Upper lobe of left lung (tissue), 6 donors: ENCODE results near the gene YLPM1. TPM values are rescaled to one million over a fixed set of nuclear protein-coding genes. Genes with fewer than 3 reads are reported as not detected.
"Not testable (repeated sequence)": the region's sequence is repeated elsewhere in the genome, so short reads cannot be mapped to it uniquely, and the experiment has no call there.

Source experiments
- ATAC-seq, 2 donors: fragments of 200-7000 bp; cut with Tn5 transposase; one replicate each; pipeline ENCODE4 v1.9.1; 2022; ENCODE audit warnings: mild to moderate bottlenecking in 2 of 2, moderate library complexity in 2 of 2; ENCODE audit not compliant: low FRiP score in 2 of 2
- DNase-seq, 2 donors: peaks; one replicate each; pipeline ENCODE4 v3.0.0-alpha.2; 2019 to 2020
- H3K27ac ChIP-seq, 4 donors: fragments of 200-600 bp; sonication (generic); one replicate each; pipeline ENCODE4 v1.5.1; 2016 to 2019
- H3K27me3 ChIP-seq, 4 donors: fragments of 200-600 bp; sonication (generic); one replicate each; pipeline ENCODE4 v1.5.1; 2017 to 2019
- H3K36me3 ChIP-seq, 4 donors: fragments of 200-600 bp; sonication (generic); one replicate each; pipeline ENCODE4 v1.5.1; 2016 to 2019
- H3K4me1 ChIP-seq, 4 donors: fragments of 200-600 bp; sonication (generic); one replicate each; pipeline ENCODE4 v1.5.1; 2018 to 2019
- H3K4me3 ChIP-seq, 4 donors: fragments of 200-600 bp; sonication (generic); one replicate each; pipeline ENCODE4 v1.5.1; 2017 to 2019; ENCODE audit warnings: mild to moderate bottlenecking in 2 of 4, moderate library complexity in 1 of 4
- H3K9me3 ChIP-seq, 4 donors: fragments of 200-600 bp; sonication (generic); one replicate each; pipeline ENCODE4 v1.5.1; 2018 to 2019
- CTCF ChIP-seq, 6 experiments: fragments of 450-650 bp in 4 of 6; fragments of 200-600 bp in 2 of 6; sonication (generic) in 2 of 6; IDR thresholded peaks; one replicate each; pipeline ENCODE4 v1.5.1; 2016 to 2019; ENCODE audit warnings: antibody characterized with exemption in 6 of 6
- EP300 ChIP-seq, 4 donors: sonication (generic); formaldehyde crosslinking; IDR thresholded peaks; one replicate each; pipeline ENCODE4 v1.5.1; 2017; ENCODE audit warnings: antibody characterized with exemption in 4 of 4, control low read depth in 2 of 4
- POLR2A ChIP-seq, 4 donors: fragments of 450-650 bp; IDR thresholded peaks; one replicate each; pipeline ENCODE4 v1.5.1; 2016 to 2017; ENCODE audit warnings: antibody characterized with exemption in 4 of 4, mild to moderate bottlenecking in 2 of 4
- POLR2AphosphoS5 ChIP-seq, 2 donors: sonication (generic); formaldehyde crosslinking; IDR thresholded peaks; one replicate each; pipeline ENCODE4 v1.5.1; 2017; ENCODE audit warnings: antibody characterized with exemption in 2 of 2
- WGBS, 2 donors: methylation state at CpG; one replicate each; pipeline ENCODE4 v1.1.5; 2017 to 2018; 5-methylcytosine and 5-hydroxymethylcytosine counted together
- total RNA-seq, 6 donors: library from RNA; depleted of rRNA in 4 of 6; stranded (reverse); fragments of >200 nt in 4 of 6; gene quantifications; one replicate each; pipeline versions ENCODE4 v1.1.0 to v1.2.1, GENCODE V29; 2016 to 2021
- donor health status: DM: no; HTN: no; CAD: no; lungs with moderate emphysema.
- donor health status: DM: no; HTN: yes; CAD: no; lungs with severe emphysema.

Gene YLPM1
- total RNA-seq, 6 donors from 2014 or later: 38.8 to 85.9 (median 45.6) TPM

GRCh38 chr14:74739293-74740030, 23.7 kb upstream of the YLPM1 start:
- Histone ChIP-seq H3K9me3 (no peaks in the 10 kb centered on the region), H3K4me1 (no peaks in the 10 kb centered on the region), H3K36me3 (peaks cover 8 to 43% (median 23%) of the 10 kb centered on the region in 4 donors), H3K27ac (no peak overlapping the region), H3K27me3 (no peaks in the 10 kb centered on the region), H3K4me3 (no peak overlapping the region)
- ATAC-seq (no peak), DNase-seq (no peak)
- TF ChIP-seq POLR2AphosphoS5 (IDR thresholded peaks at IDR 0.05) (no peak), CTCF (IDR thresholded peaks at IDR 0.05) (no peak), POLR2A (IDR thresholded peaks at IDR 0.05) (no peak), EP300 (IDR thresholded peaks at IDR 0.05) (no peak)
- WGBS, 2 donors: 92 to 93% methylated on average over 8 of the region's 8 CpGs

GRCh38 chr14:74747237-74747636, 15.9 kb upstream of the YLPM1 start:
- no peaks in the 10 kb centered on the region for H3K4me1 ChIP-seq
- H3K9me3 ChIP-seq: no peaks in the 10 kb centered on the region
- no peak overlapping the region for H3K27ac ChIP-seq
- H3K36me3 ChIP-seq: no peaks in the 10 kb centered on the region
- no peaks in the 10 kb centered on the region for H3K27me3 ChIP-seq
- H3K4me3 ChIP-seq: no peak overlapping the region
- 85 to 91% methylated on average over 2 of the region's 2 CpGs for WGBS, 2 donors
- no peak for DNase-seq
- TF ChIP-seq POLR2A (IDR thresholded peaks at IDR 0.05) (no peak), EP300 (IDR thresholded peaks at IDR 0.05) (no peak), CTCF (IDR thresholded peaks at IDR 0.05) (no peak), POLR2AphosphoS5 (IDR thresholded peaks at IDR 0.05) (no peak)
- no peak for ATAC-seq

- no peaks in the 10 kb centered on the region for H3K27me3 ChIP-seq
- DNase-seq (no peak), ATAC-seq (no peak)
- TF ChIP-seq POLR2AphosphoS5 (IDR thresholded peaks at IDR 0.05) (no peak), CTCF (IDR thresholded peaks at IDR 0.05) (no peak), POLR2A (IDR thresholded peaks at IDR 0.05) (no peak), EP300 (IDR thresholded peaks at IDR 0.05) (no peak)
- H3K9me3 ChIP-seq: peaks cover 0 to 3% (median 0%) of the 10 kb centered on the region in 4 donors
- no peaks in the 10 kb centered on the region for H3K36me3 ChIP-seq
- no peak overlapping the region for H3K4me3 ChIP-seq
- 84 to 86% methylated on average over 2 of the region's 2 CpGs for WGBS, 2 donors
- H3K27ac ChIP-seq: no peak overlapping the region
- no peaks in the 10 kb centered on the region for H3K4me1 ChIP-seq
Observed at GRCh38 chr14:74754157-74754556, 9.0 kb upstream of the YLPM1 start.

DNA sequence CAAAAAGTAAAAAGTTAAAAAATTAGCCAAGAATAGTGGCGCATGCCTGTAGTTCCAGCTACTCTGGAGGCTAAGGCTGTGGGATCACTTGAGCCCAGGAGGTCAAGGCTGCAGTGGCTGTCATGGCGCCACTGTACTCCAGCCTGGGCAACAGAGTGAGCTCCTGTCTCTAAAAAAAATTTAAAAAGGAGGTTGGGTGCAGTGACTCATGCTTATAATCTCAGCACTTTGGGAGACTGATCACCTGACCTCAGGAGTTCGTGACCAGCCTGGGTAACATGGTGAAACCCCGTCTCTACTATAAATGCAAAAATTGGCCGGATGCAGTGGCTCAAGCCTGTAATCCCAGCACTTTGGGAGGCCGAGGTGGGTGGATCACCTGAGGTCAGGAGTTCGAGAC, 8.2 kb upstream of the YLPM1 start:
- no peak for DNase-seq
- WGBS, 2 donors: 90 to 91% methylated on average over 4 to 7 of the region's 7 CpGs
- Histone ChIP-seq H3K4me3 (no peak overlapping the region), H3K4me1 (no peaks in the 10 kb centered on the region), H3K27me3 (no peaks in the 10 kb centered on the region), H3K36me3 (no peaks in the 10 kb centered on the region), H3K27ac (no peak overlapping the region), H3K9me3 (peaks cover 0 to 3% (median 0%) of the 10 kb centered on the region in 4 donors)
- no peak for TF ChIP-seq EP300 (IDR thresholded peaks at IDR 0.05)
- TF ChIP-seq POLR2AphosphoS5 (IDR thresholded peaks at IDR 0.05): no peak
- no peak for TF ChIP-seq POLR2A (IDR thresholded peaks at IDR 0.05)
- no peak for TF ChIP-seq CTCF (IDR thresholded peaks at IDR 0.05)
- no peak for ATAC-seq

- Histone ChIP-seq H3K9me3 (peaks cover 0 to 3% (median 0%) of the 10 kb centered on the region in 4 donors), H3K27me3 (no peaks in the 10 kb centered on the region), H3K27ac (no peak overlapping the region), H3K4me1 (no peaks in the 10 kb centered on the region), H3K4me3 (no peak overlapping the region), H3K36me3 (no peaks in the 10 kb centered on the region)
- TF ChIP-seq CTCF (IDR thresholded peaks at IDR 0.05) (no peak), POLR2A (IDR thresholded peaks at IDR 0.05) (no peak), EP300 (IDR thresholded peaks at IDR 0.05) (no peak), POLR2AphosphoS5 (IDR thresholded peaks at IDR 0.05) (no peak)
- ATAC-seq (no peak), DNase-seq (no peak)
- WGBS, 2 donors: 83 to 88% methylated on average over 1 of the region's 1 CpG
Observed at GRCh38 chr14:74756326-74756725, 6.8 kb upstream of the YLPM1 start.

- not testable (repeated sequence) for H3K27ac ChIP-seq, H3K4me1 ChIP-seq, H3K4me3 ChIP-seq, H3K36me3 ChIP-seq, ATAC-seq, H3K27me3 ChIP-seq, H3K9me3 ChIP-seq, DNase-seq
- WGBS, 2 donors: 92 to 96% methylated on average over 5 of the region's 5 CpGs
Observed at GRCh38 chr14:74758505-74758904, 4.6 kb upstream of the YLPM1 start.
